H1 (cell line): ENCODE measurements around the gene TMEM128. TPM values are rescaled to one million over a fixed set of nuclear protein-coding genes. Genes with fewer than 3 reads are reported as not detected.

Experiments used
- CTCF ChIA-PET: fragments of 300-600 bp; sonication (Branson Sonifier 250); formaldehyde crosslinking; loops from one replicate; lab custom pipeline; 2021; ENCODE audit not compliant: partially characterized antibody; lab: Charles Lee
- POLR2A ChIA-PET: fragments of 300-600 bp; sonication (Branson Sonifier 250); formaldehyde crosslinking; loops from one replicate; lab custom pipeline; 2021; ENCODE audit warnings: inconsistent platforms; ENCODE audit not compliant: partially characterized antibody; lab: Charles Lee
- DNase-seq, 2 experiments: peaks; one replicate each; pipeline versions ENCODE4 v3.0.0 to v3.0.0-alpha.2; 2010 to 2022; ENCODE audit warnings: low spot score in 2 of 2, low read depth in 1 of 2, mixed read lengths in 1 of 2
- FAIRE-seq: peaks from 2 replicates; lab custom pipeline; 2011; peaks lifted over from hg19 to GRCh38; lab: Jason Lieb, UNC
- H2AFZ ChIP-seq: 2 replicates; pipeline ENCODE4 v1.8.1; 2012; ENCODE audit warnings: low read length, inconsistent platforms
- H2AK5ac ChIP-seq: 2 replicates; pipeline ENCODE4 v1.6.1; 2013; ENCODE audit warnings: low read depth, low read length
- H2BK120ac ChIP-seq: replicated peaks from 2 replicates; pipeline ENCODE3; 2013; ENCODE audit warnings: low read depth, low read length, inconsistent platforms
- H2BK12ac ChIP-seq: 2 replicates; pipeline ENCODE4 v1.6.1; 2013; ENCODE audit warnings: low read depth, low read length
- H2BK15ac ChIP-seq: 2 replicates; pipeline ENCODE4 v1.6.1; 2013; ENCODE audit warnings: low read length
- H2BK20ac ChIP-seq: 2 replicates; pipeline ENCODE4 v1.6.1; 2013; ENCODE audit warnings: low read length
- H2BK5ac ChIP-seq: 2 replicates; pipeline ENCODE4 v1.6.1; 2013; ENCODE audit warnings: low read depth, low read length
- H3K14ac ChIP-seq: 2 replicates; pipeline ENCODE4 v1.6.1; 2013; ENCODE audit warnings: inconsistent platforms; ENCODE audit not compliant: insufficient read length
- H3K18ac ChIP-seq: 2 replicates; pipeline ENCODE4 v1.6.1; 2013; ENCODE audit warnings: low read length; ENCODE audit errors: extremely low read depth
- H3K23ac ChIP-seq: 2 replicates; pipeline ENCODE4 v1.6.1; 2013; ENCODE audit warnings: inconsistent platforms; ENCODE audit not compliant: insufficient read length
- H3K23me2 ChIP-seq: 2 replicates; pipeline ENCODE4 v1.6.1; 2013; ENCODE audit warnings: low read depth, low read length
- H3K27ac ChIP-seq: 2 replicates; pipeline ENCODE4 v1.6.1; 2011; ENCODE audit warnings: low read depth, low read length, inconsistent platforms
- H3K27me3 ChIP-seq, 4 experiments: replicated peaks in 1 of 4; 1 replicate in 1 of 4; 2 replicates in 3 of 4; pipeline versions ENCODE4 v1.6.1 to v1.8.1; 2011 to 2013; ENCODE audit warnings: low read length in 3 of 4, mild to moderate bottlenecking in 3 of 4, inconsistent platforms in 2 of 4, mixed read lengths in 2 of 4, moderate library complexity in 1 of 4; ENCODE audit not compliant: control insufficient read depth in 3 of 4, insufficient read depth in 3 of 4; ENCODE audit errors: extremely low read depth in 1 of 4
- H3K36me3 ChIP-seq, 4 experiments: 2 replicates each; pipeline versions ENCODE4 v1.6.1 to v1.8.1; 2011 to 2013; ENCODE audit warnings: mild to moderate bottlenecking in 4 of 4, low read length in 3 of 4, moderate library complexity in 2 of 4, control low read depth in 1 of 4, inconsistent platforms in 1 of 4; ENCODE audit not compliant: insufficient read depth in 4 of 4, control insufficient read depth in 2 of 4
- H3K4ac ChIP-seq: replicated peaks from 2 replicates; pipeline ENCODE3; 2013; ENCODE audit warnings: low read length, low read depth, mixed read lengths, inconsistent platforms; ENCODE audit not compliant: insufficient read length
- H3K4me1 ChIP-seq, 4 experiments: replicated peaks in 1 of 4; 1 replicate in 1 of 4; 2 replicates in 3 of 4; pipeline versions ENCODE4 v1.6.1 to v1.8.1; 2011 to 2013; ENCODE audit warnings: low read length in 3 of 4, inconsistent platforms in 2 of 4, mixed read lengths in 1 of 4; ENCODE audit not compliant: insufficient read depth in 4 of 4, control insufficient read depth in 3 of 4
- H3K4me2 ChIP-seq, 2 experiments: 2 replicates each; pipeline versions ENCODE4 v1.6.1 to v1.8.1; 2011 to 2013; ENCODE audit warnings: low read depth in 2 of 2, low read length in 2 of 2, control low read depth in 1 of 2, inconsistent platforms in 1 of 2, mild to moderate bottlenecking in 1 of 2; ENCODE audit not compliant: insufficient read depth in 1 of 2
- H3K4me3 ChIP-seq, 4 experiments: fragments of 200-600, 300-600 bp in 1 of 4; sonication (generic), shearing (Covaris generic), sonication (Bioruptor Twin) in 1 of 4; 2 replicates each; pipeline versions ENCODE4 v1.5.1 to v1.8.1; 2011 to 2016; ENCODE audit warnings: low read length in 4 of 4, low read depth in 3 of 4, control low read depth in 2 of 4, inconsistent platforms in 2 of 4, mild to moderate bottlenecking in 2 of 4, mixed read lengths in 1 of 4, moderate library complexity in 1 of 4; ENCODE audit not compliant: insufficient read depth in 2 of 4; ENCODE audit errors: extremely low read depth in 1 of 4
- H3K56ac ChIP-seq: replicated peaks from 2 replicates; pipeline ENCODE3; 2013; ENCODE audit warnings: low read depth, mild to moderate bottlenecking, mixed read lengths, low read length, inconsistent platforms; ENCODE audit not compliant: insufficient read length
- H3K79me1 ChIP-seq: 2 replicates; pipeline ENCODE4 v1.6.1; 2013; ENCODE audit warnings: low read depth, low read length, control low read depth
- H3K79me2 ChIP-seq, 2 experiments: 2 replicates each; pipeline versions ENCODE4 v1.6.1 to v1.8.1; 2012 to 2013; ENCODE audit warnings: low read length in 2 of 2, mild to moderate bottlenecking in 2 of 2, inconsistent platforms in 1 of 2; ENCODE audit not compliant: insufficient read depth in 2 of 2, control insufficient read depth in 1 of 2
- H3K9ac ChIP-seq, 4 experiments: replicated peaks in 1 of 4; 1 replicate in 1 of 4; 2 replicates in 3 of 4; pipeline versions ENCODE4 v1.6.1 to v1.8.1; 2011 to 2013; ENCODE audit warnings: low read depth in 3 of 4, low read length in 3 of 4, control low read depth in 2 of 4, mild to moderate bottlenecking in 2 of 4, moderate library complexity in 2 of 4, inconsistent platforms in 1 of 4; ENCODE audit errors: extremely low read depth in 1 of 4
- H3K9me3 ChIP-seq, 2 experiments: 2 replicates each; pipeline versions ENCODE4 v1.6.1 to v1.8.1; 2012 to 2013; ENCODE audit warnings: mild to moderate bottlenecking in 2 of 2, moderate library complexity in 2 of 2, control low read depth in 1 of 2, inconsistent platforms in 1 of 2, low read depth in 1 of 2, low read length in 1 of 2, mixed read lengths in 1 of 2; ENCODE audit not compliant: insufficient read depth in 2 of 2
- H4K20me1 ChIP-seq, 2 experiments: replicated peaks in 1 of 2; 2 replicates each; pipeline versions ENCODE3 to v1.8.1; 2011 to 2013; ENCODE audit warnings: inconsistent platforms in 2 of 2, low read length in 2 of 2, mild to moderate bottlenecking in 1 of 2; ENCODE audit not compliant: insufficient read depth in 2 of 2, control insufficient read depth in 1 of 2
- H4K5ac ChIP-seq: 2 replicates; pipeline ENCODE4 v1.6.1; 2013; ENCODE audit warnings: low read length, low read depth, mixed read lengths, inconsistent platforms; ENCODE audit not compliant: insufficient read length
- H4K8ac ChIP-seq: 2 replicates; pipeline ENCODE4 v1.8.0; 2013; ENCODE audit warnings: mild to moderate bottlenecking, moderate library complexity, low read length, inconsistent platforms; ENCODE audit not compliant: insufficient read depth; ENCODE audit errors: extremely low read depth
- H4K91ac ChIP-seq: replicated peaks from 2 replicates; pipeline ENCODE3; 2013; ENCODE audit warnings: low read length, mixed read lengths, inconsistent platforms; ENCODE audit not compliant: insufficient read length
- CTBP2 ChIP-seq: IDR thresholded peaks from 2 replicates; pipeline ENCODE4 v1.7.0; 2011; ENCODE audit warnings: borderline replicate concordance, mild to moderate bottlenecking, moderate library complexity, mixed read lengths, low read length; ENCODE audit not compliant: insufficient read depth, insufficient read length
- FOSL1 ChIP-seq: IDR thresholded peaks from 2 replicates; pipeline ENCODE4 v1.6.1; 2011; ENCODE audit warnings: mild to moderate bottlenecking, low read depth, low read length, moderate library complexity; ENCODE audit not compliant: insufficient read depth
- HDAC6 ChIP-seq: IDR thresholded peaks from one replicate; pipeline ENCODE4 v1.7.1; 2012; ENCODE audit warnings: low read depth, mild to moderate bottlenecking, inconsistent platforms, low read length, moderate library complexity
- KDM5A ChIP-seq: fragments of 200-600 bp; IDR thresholded peaks from 2 replicates; pipeline ENCODE4 v1.7.1; 2012; ENCODE audit warnings: mild to moderate bottlenecking, low read length, inconsistent platforms, mixed read lengths
- RAD21 ChIP-seq, 2 experiments: IDR thresholded peaks in 1 of 2; conservative IDR thresholded peaks in 1 of 2; 2 replicates each; pipeline ENCODE4 v1.6.1; 2011; ENCODE audit warnings: low read depth in 2 of 2, low read length in 2 of 2, improper control_type of control experiment in 1 of 2, inconsistent platforms in 1 of 2, mild to moderate bottlenecking in 1 of 2, moderate library complexity in 1 of 2
- YY1 ChIP-seq: IDR thresholded peaks from 2 replicates; pipeline ENCODE4 v1.6.1; 2011; ENCODE audit warnings: low read depth, mild to moderate bottlenecking, low read length
- WGBS, 2 experiments: shearing (Covaris generic) in 1 of 2; methylation state at CpG; one replicate each; pipeline versions ENCODE4 v1.1.6 to v1.1.7; 2013 to 2015; ENCODE audit warnings: low lambda C conversion rate in 2 of 2, mixed read lengths in 2 of 2, inconsistent platforms in 1 of 2, low coverage in 1 of 2, missing lambda C conversion rate in 1 of 2; ENCODE audit not compliant: insufficient replicate concordance in 2 of 2, insufficient coverage in 1 of 2, insufficient read length in 1 of 2; ENCODE audit errors: extremely low coverage in 1 of 2, missing lambda C conversion rate in 1 of 2; 5-methylcytosine and 5-hydroxymethylcytosine counted together
- polyA plus RNA-seq, 7 experiments: library from polyadenylated mRNA; depleted of rRNA in 3 of 7; stranded (reverse) in 5 of 7; unstranded in 2 of 7; fragments of >200 nt in 5 of 7; fragments of 200-250 nt in 2 of 7; gene quantifications; 1 replicate in 5 of 7; 2 replicates in 1 of 7; 4 replicates in 1 of 7; pipeline versions ENCODE4 v1.2.1 to v1.2.3, GENCODE V29; 2011 to 2013; ENCODE audit warnings: missing spikeins in 2 of 7, mixed read lengths in 2 of 7
- total RNA-seq: library from RNA; stranded (reverse); fragmentation: NEBNext Ultra II Directional; extraction: Animal tissue kit (Norgen Biotek cat#: 25700); gene quantifications from 2 replicates; pipeline ENCODE4 v1.2.1, GENCODE V29; 2021

The TMEM128 gene
- total and polyA plus RNA-seq, 2 of the 8 experiments (the other 6 are each of a cell fraction or from before 2014, with no cell fraction given): 17.7 to 33.6 TPM

GRCh38 chr4:4259484-4260100 is 11.6 kb upstream of the TMEM128 start:
- H3K14ac ChIP-seq: no peak overlapping the region
- H2BK120ac ChIP-seq: no peak overlapping the region
- FAIRE-seq: no peak
- no peaks in the 10 kb centered on the region for H3K79me1 ChIP-seq
- no peaks in the 10 kb centered on the region for H3K36me3 ChIP-seq
- H2AK5ac ChIP-seq: no peak overlapping the region
- H4K20me1 ChIP-seq: no peaks in the 10 kb centered on the region
- H3K23ac ChIP-seq: no peak overlapping the region
- ChIA-PET CTCF (interaction anchor here (0.6 to 1.8 kb wide), 12 partner anchors 9 to 259 kb away, joined by 3 to 11 read pairs (median 4); partner anchors contain the start of genes NSG1 and TMEM128), POLR2A (interaction anchor here (1.0 to 1.3 kb wide), 2 partner anchors 8 to 10 kb away, joined by 3 read pairs; no protein-coding TSS in a partner anchor)
- no peak overlapping the region for H3K27ac ChIP-seq
- H3K4ac ChIP-seq: no peak overlapping the region
- H2BK5ac ChIP-seq: no peak overlapping the region
- H2BK12ac ChIP-seq: no peak overlapping the region
- H4K91ac ChIP-seq: no peak overlapping the region
- H3K9ac ChIP-seq: no peak overlapping the region
- H3K4me1 ChIP-seq: no peaks in the 10 kb centered on the region
- no peaks in the 10 kb centered on the region for H3K9me3 ChIP-seq
- no peak for DNase-seq
- no peak overlapping the region for H3K56ac ChIP-seq
- no peak overlapping the region for H3K4me3 ChIP-seq
- H2BK20ac ChIP-seq: no peak overlapping the region
- H4K8ac ChIP-seq: no peak overlapping the region
- no peak for TF ChIP-seq YY1
- no peak for TF ChIP-seq KDM5A
- no peak for TF ChIP-seq HDAC6
- no peak for TF ChIP-seq RAD21 (IDR thresholded peaks at IDR 0.05 in 1 of 2, conservative IDR thresholded peaks at IDR 0.05 in 1 of 2; ENCODE audit: low read depth in 2 of 2, low read length in 2 of 2)
- TF ChIP-seq FOSL1: no peak
- no peak for TF ChIP-seq CTBP2
- no peak overlapping the region for H3K18ac ChIP-seq
- WGBS, 2 experiments: 84% methylated on average over 9 of the region's 9 CpGs; no CpG with 5 or more reads in 1 of the 2 experiments
- no peaks in the 10 kb centered on the region for H3K79me2 ChIP-seq
- H3K4me2 ChIP-seq: no peak overlapping the region
- no peaks in the 10 kb centered on the region for H3K23me2 ChIP-seq
- H4K5ac ChIP-seq: no peak overlapping the region
- H2BK15ac ChIP-seq: no peak overlapping the region
- no peak overlapping the region; the same call in 1 of the 2 replicates for H2AFZ ChIP-seq
- H3K27me3 ChIP-seq: no peaks in the 10 kb centered on the region
